Activated T-helper 17 cell treated with anti-CD3 and anti-CD28 coated beads, Interleukin-2, amount 50 U/mL, for 72 hours (primary cell): Measurements from ENCODE around the gene CTNNA3. TPM values are rescaled to one million over a fixed set of nuclear protein-coding genes. Genes with fewer than 3 reads are reported as not detected.

ENCODE experiments used
- ATAC-seq: fragments of 150-1000 bp; cut with Tn5 transposase; replicated peaks from 2 replicates; pipeline ENCODE4 v1.10.0; 2021; ENCODE audit warnings: mild to moderate bottlenecking, moderate library complexity
- H3K27ac Mint-ChIP-seq: one replicate; pipeline ENCODE4 v1.8.0; 2022; ENCODE audit warnings: mixed read lengths
- H3K27me3 Mint-ChIP-seq: one replicate; pipeline ENCODE4 v1.8.0; 2022; ENCODE audit warnings: mixed read lengths
- H3K36me3 Mint-ChIP-seq: one replicate; pipeline ENCODE4 v1.8.0; 2022; ENCODE audit warnings: low read depth, mild to moderate bottlenecking, mixed read lengths
- H3K4me1 Mint-ChIP-seq: one replicate; pipeline ENCODE4 v1.8.0; 2022; ENCODE audit warnings: mixed read lengths
- H3K4me3 Mint-ChIP-seq: one replicate; pipeline ENCODE4 v1.8.0; 2022; ENCODE audit warnings: mild to moderate bottlenecking, mixed read lengths
- H3K9me3 Mint-ChIP-seq: one replicate; pipeline ENCODE4 v1.8.0; 2022; ENCODE audit warnings: mixed read lengths
- total RNA-seq, 2 donors: library from RNA; stranded (reverse); gene quantifications; one replicate each; pipeline ENCODE4 v1.2.3, GENCODE V29; 2022

Gene CTNNA3
- total RNA-seq, 2 donors from 2014 or later, result 5.7 TPM; not detected in 1

DNA sequence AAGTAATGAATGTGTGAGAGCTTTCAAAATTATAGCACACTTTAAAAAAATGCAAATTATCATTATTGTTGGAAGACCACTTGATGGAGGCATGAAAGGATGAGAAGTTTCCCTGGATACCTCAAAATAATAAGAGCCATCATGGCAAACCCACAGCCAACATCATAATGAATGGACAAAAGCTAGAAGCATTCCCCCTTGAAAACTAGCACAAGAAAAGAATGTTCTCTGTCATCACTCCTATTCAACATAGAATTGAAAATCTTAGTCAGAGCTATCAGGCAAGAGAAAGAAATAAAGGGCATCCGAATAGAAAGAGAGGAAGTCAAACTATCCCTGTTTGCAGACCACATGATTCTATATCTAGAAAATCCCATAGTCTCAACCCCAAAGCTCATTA is 1657.4 kb downstream of the CTNNA3 start:
- Mint-ChIP-seq H3K4me1 (no peaks in the 10 kb centered on the region), H3K36me3 (no peaks in the 10 kb centered on the region), H3K9me3 (peaks cover 7% of the 10 kb centered on the region), H3K27ac (no peak overlapping the region), H3K27me3 (no peaks in the 10 kb centered on the region), H3K4me3 (no peak overlapping the region)
- no peak for ATAC-seq

DNA sequence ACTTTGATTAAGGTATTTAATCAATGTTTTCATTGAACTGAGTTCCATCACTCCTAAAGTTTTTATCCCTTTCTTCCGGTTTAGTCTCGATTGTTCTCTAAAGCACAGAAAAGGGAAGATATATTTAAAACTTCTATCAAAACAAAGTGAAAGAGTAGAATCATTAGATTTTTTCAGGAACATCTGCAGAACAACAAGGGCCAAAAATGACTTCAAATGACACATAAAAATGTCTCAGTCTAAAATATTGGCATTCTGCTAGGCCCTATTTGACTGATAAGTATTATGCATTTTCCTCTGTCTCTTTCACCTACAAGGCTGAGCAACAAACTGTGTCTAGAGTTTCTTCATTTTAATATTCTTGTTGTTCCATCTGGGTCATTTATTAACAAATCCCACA is 1669.7 kb downstream of the CTNNA3 start:
- no peaks in the 10 kb centered on the region for H3K4me1 Mint-ChIP-seq
- no peaks in the 10 kb centered on the region for H3K36me3 Mint-ChIP-seq

GRCh38 chr10:66025186-66025585 is 1670.8 kb downstream of the CTNNA3 start:
- no peak for ATAC-seq
- Mint-ChIP-seq H3K36me3 (no peaks in the 10 kb centered on the region), H3K9me3 (peaks cover 8% of the 10 kb centered on the region), H3K4me1 (no peaks in the 10 kb centered on the region), H3K27me3 (no peaks in the 10 kb centered on the region), H3K4me3 (no peak overlapping the region), H3K27ac (no peak overlapping the region)

More for the DNA sequence above, 1669.7 kb downstream of the CTNNA3 start:
- Mint-ChIP-seq H3K9me3 (peaks cover 5% of the 10 kb centered on the region), H3K4me3 (no peak overlapping the region), H3K27me3 (no peaks in the 10 kb centered on the region), H3K27ac (no peak overlapping the region)
- ATAC-seq, result no peak

DNA sequence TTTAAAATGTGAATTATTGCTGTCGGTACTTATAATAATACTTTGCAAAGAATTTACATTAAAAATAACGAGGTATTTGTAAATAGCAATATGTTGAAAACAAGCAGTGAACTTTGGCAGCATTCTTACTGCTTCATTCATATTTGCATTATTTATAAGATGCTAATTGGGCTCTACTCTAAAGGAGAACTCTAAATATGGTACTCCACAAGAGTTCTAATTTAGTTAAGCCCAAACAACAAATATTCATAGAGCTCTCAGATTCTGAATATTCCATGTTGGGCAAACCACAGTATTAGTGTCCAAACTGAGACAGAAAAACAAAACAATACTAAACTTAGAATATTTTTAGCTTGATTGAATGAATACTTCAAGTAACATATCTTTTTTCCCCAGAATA is 1674.6 kb downstream of the CTNNA3 start:
- Mint-ChIP-seq H3K4me3 (no peak overlapping the region), H3K27ac (no peak overlapping the region), H3K4me1 (no peaks in the 10 kb centered on the region), H3K36me3 (no peaks in the 10 kb centered on the region), H3K9me3 (peaks cover 8% of the 10 kb centered on the region), H3K27me3 (no peaks in the 10 kb centered on the region)
- no peak for ATAC-seq

GRCh38 chr10:66008221-66008620 is 1687.8 kb downstream of the CTNNA3 start:
- no peaks in the 10 kb centered on the region for H3K36me3 Mint-ChIP-seq
- ATAC-seq, result no peak
- H3K27me3 Mint-ChIP-seq, result no peaks in the 10 kb centered on the region
- H3K27ac Mint-ChIP-seq, result no peak overlapping the region
- no peak overlapping the region for H3K4me3 Mint-ChIP-seq
- no peaks in the 10 kb centered on the region for H3K4me1 Mint-ChIP-seq
- no peaks in the 10 kb centered on the region for H3K9me3 Mint-ChIP-seq

DNA sequence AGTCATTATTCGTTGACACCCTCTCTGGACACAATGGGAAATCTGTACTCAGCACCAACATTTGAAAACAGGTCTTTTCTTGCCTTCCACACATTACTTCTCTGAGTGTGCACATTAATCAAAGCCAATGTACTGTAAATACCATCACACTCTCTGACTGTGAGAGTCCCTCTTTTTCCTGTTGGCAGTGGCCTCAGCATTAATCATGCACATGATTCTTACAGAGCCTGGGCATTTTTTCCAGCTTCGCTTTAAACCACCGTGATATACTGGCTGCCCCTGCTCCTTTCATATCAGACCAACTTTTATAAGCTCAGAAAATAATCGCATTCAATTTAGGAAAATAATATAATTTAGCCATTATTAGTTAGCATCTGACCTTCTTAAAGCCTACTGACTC is 1689.6 kb downstream of the CTNNA3 start:
- Mint-ChIP-seq H3K9me3 (no peaks in the 10 kb centered on the region), H3K4me3 (no peak overlapping the region), H3K4me1 (no peaks in the 10 kb centered on the region), H3K27me3 (no peaks in the 10 kb centered on the region), H3K36me3 (no peaks in the 10 kb centered on the region), H3K27ac (no peak overlapping the region)
- ATAC-seq, result no peak

DNA sequence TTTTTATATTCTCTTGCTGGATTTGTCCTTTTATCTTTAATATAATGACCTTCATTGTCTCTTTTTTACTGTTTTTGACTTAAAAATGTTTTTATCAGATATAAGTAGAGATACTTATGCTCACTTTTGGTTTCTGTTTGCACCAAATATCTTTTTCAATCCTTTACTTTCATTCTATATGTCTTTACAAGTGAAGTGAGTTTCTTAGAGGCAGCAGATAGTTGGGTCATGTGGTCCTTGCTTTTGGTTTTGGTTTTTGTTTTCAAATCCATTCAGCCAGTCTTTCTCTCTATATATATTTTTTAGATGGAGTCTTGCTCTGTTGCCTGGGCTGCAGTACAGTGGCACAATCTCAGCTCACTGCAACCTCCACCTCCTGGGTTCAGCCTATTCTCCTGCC is 1702.5 kb downstream of the CTNNA3 start:
- H3K4me3 Mint-ChIP-seq, result no peak overlapping the region
- H3K4me1 Mint-ChIP-seq, result no peaks in the 10 kb centered on the region
- peaks cover 23% of the 10 kb centered on the region for H3K9me3 Mint-ChIP-seq

GRCh38 chr10:65968871-65969270 is 1727.1 kb downstream of the CTNNA3 start:
- Mint-ChIP-seq H3K27me3 (no peaks in the 10 kb centered on the region), H3K36me3 (no peaks in the 10 kb centered on the region), H3K27ac (no peak overlapping the region), H3K9me3 (peaks cover 11% of the 10 kb centered on the region), H3K4me3 (no peak overlapping the region), H3K4me1 (no peaks in the 10 kb centered on the region)
- ATAC-seq, result no peak

More for the DNA sequence above, 1702.5 kb downstream of the CTNNA3 start:
- no peak overlapping the region for H3K27ac Mint-ChIP-seq
- H3K36me3 Mint-ChIP-seq, result no peaks in the 10 kb centered on the region
- no peaks in the 10 kb centered on the region for H3K27me3 Mint-ChIP-seq
- ATAC-seq, result no peak

- no peak for ATAC-seq
- Mint-ChIP-seq H3K4me3 (no peak overlapping the region), H3K9me3 (peaks cover 11% of the 10 kb centered on the region), H3K27me3 (no peaks in the 10 kb centered on the region), H3K27ac (no peak overlapping the region), H3K4me1 (no peaks in the 10 kb centered on the region), H3K36me3 (no peaks in the 10 kb centered on the region)
Observed at GRCh38 chr10:65968437-65968836, 1727.6 kb downstream of the CTNNA3 start.

DNA sequence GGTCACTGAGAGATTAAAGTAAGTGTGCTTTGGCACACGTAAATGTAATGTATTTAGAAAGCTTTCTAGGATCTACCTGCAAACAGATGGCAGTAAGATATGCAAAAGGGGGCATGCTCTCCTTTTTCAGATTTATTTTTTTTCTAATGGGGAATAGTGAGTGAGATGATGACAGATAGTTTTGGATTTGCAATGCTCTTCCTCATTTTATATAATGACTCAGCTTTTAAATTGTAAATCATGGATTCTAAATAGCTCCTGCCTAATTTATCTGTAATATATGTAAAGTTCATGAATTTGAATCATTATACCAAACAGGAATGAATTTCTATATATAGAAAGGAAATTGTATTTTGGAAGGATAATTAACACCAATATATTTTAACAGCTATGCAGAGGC is 1731.8 kb downstream of the CTNNA3 start:
- H3K36me3 Mint-ChIP-seq, result no peaks in the 10 kb centered on the region
- peaks cover 9% of the 10 kb centered on the region for H3K9me3 Mint-ChIP-seq
- no peaks in the 10 kb centered on the region for H3K4me1 Mint-ChIP-seq
- ATAC-seq, result no peak
- no peak overlapping the region for H3K27ac Mint-ChIP-seq
- H3K4me3 Mint-ChIP-seq, result no peak overlapping the region
- H3K27me3 Mint-ChIP-seq, result no peaks in the 10 kb centered on the region

DNA sequence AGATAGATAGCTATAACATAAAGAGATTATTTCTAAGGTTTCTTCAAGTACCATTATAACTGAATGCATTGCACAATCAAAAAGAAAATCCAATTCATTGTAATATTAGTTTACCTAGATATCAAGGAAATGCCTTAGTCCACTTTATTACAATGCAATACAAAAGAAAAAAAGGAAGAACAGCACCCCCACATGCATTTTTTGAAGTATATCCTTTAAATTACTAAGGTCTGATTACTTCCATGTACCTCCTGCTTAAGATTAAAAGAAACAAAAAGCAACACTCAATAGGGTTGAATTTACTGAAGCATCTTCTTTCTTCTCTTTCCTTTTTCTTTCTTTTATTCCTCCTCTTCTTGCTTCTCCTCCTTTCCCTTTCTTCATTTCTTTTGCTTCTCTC is 1743.9 kb downstream of the CTNNA3 start:
- no peak overlapping the region for H3K27ac Mint-ChIP-seq
- no peaks in the 10 kb centered on the region for H3K36me3 Mint-ChIP-seq
- no peak for ATAC-seq
- H3K27me3 Mint-ChIP-seq, result no peaks in the 10 kb centered on the region
- H3K9me3 Mint-ChIP-seq, result peaks cover 8% of the 10 kb centered on the region
- H3K4me1 Mint-ChIP-seq, result no peaks in the 10 kb centered on the region
- H3K4me3 Mint-ChIP-seq, result no peak overlapping the region

GRCh38 chr10:65950075-65950474 is 1745.9 kb downstream of the CTNNA3 start:
- no peak overlapping the region for H3K4me3 Mint-ChIP-seq
- H3K4me1 Mint-ChIP-seq, result no peaks in the 10 kb centered on the region
- ATAC-seq, result no peak
- no peaks in the 10 kb centered on the region for H3K36me3 Mint-ChIP-seq
- H3K9me3 Mint-ChIP-seq, result peaks cover 3% of the 10 kb centered on the region
- H3K27ac Mint-ChIP-seq, result no peak overlapping the region
- no peaks in the 10 kb centered on the region for H3K27me3 Mint-ChIP-seq

GRCh38 chr10:65949526-65949925 is 1746.5 kb downstream of the CTNNA3 start:
- H3K27me3 Mint-ChIP-seq, result no peaks in the 10 kb centered on the region
- H3K4me3 Mint-ChIP-seq, result no peak overlapping the region
- no peaks in the 10 kb centered on the region for H3K4me1 Mint-ChIP-seq
- no peak overlapping the region for H3K27ac Mint-ChIP-seq
- no peaks in the 10 kb centered on the region for H3K36me3 Mint-ChIP-seq
- ATAC-seq, result no peak
- peaks cover 3% of the 10 kb centered on the region for H3K9me3 Mint-ChIP-seq

GRCh38 chr10:65945061-65945460 is 1750.9 kb downstream of the CTNNA3 start:
- H3K27me3 Mint-ChIP-seq, result no peaks in the 10 kb centered on the region
- H3K4me3 Mint-ChIP-seq, result no peak overlapping the region
- no peaks in the 10 kb centered on the region for H3K9me3 Mint-ChIP-seq
- ATAC-seq, result no peak
- H3K27ac Mint-ChIP-seq, result no peak overlapping the region
- H3K36me3 Mint-ChIP-seq, result no peaks in the 10 kb centered on the region
- H3K4me1 Mint-ChIP-seq, result no peaks in the 10 kb centered on the region

- H3K4me1 Mint-ChIP-seq, result no peaks in the 10 kb centered on the region
- H3K9me3 Mint-ChIP-seq, result no peaks in the 10 kb centered on the region
- H3K27me3 Mint-ChIP-seq, result no peaks in the 10 kb centered on the region
- ATAC-seq, result no peak
- no peak overlapping the region for H3K27ac Mint-ChIP-seq
- no peaks in the 10 kb centered on the region for H3K36me3 Mint-ChIP-seq
- no peak overlapping the region for H3K4me3 Mint-ChIP-seq
Observed at GRCh38 chr10:65943451-65943850, 1752.5 kb downstream of the CTNNA3 start.
